Measurements from ENCODE around the gene NDRG2. TPM values are rescaled to one million over a fixed set of nuclear protein-coding genes. Genes with fewer than 3 reads are reported as not detected.

Gene NDRG2
- total and polyA plus RNA-seq, 9 of the 15 experiments (the other 6 are each of a cell fraction or from before 2014, with no cell fraction given) = 10.1 to 105 (median 41.0) TPM

- in situ Hi-C loops (cut with MboI) = loop anchor here (25.0 kb wide), 1 partner anchor 259 kb away; no protein-coding TSS in a partner anchor
- Histone ChIP-seq H3K9me1 (ENCODE audit: control insufficient read depth, insufficient read depth, low read length) (no peaks in the 10 kb centered on the region), H3K4me1 (replicated peaks in 1 of 2; ENCODE audit: control insufficient read depth in 2 of 2, insufficient read depth in 2 of 2, low read length in 2 of 2) (peaks cover 0 to 10% of the 10 kb centered on the region in 2 experiments; a peak in 3 of 5 replicates), H3K36me3 (ENCODE audit: control insufficient read depth, insufficient read depth, low read length) (no peaks in the 10 kb centered on the region), H3K9me3 (replicated peaks; ENCODE audit: control insufficient read depth, insufficient read depth, low read depth, low read length) (no peaks in the 10 kb centered on the region), H3K9ac (ENCODE audit: insufficient read depth in 1 of 2, low read depth in 2 of 2, low read length in 2 of 2) (no peak overlapping the region), H3K79me2 (ENCODE audit: control insufficient read depth, insufficient read depth, low read length) (no peaks in the 10 kb centered on the region), H2AFZ (ENCODE audit: low read depth, low read length) (peak overlapping the region; percentile 94), H3K27ac (ENCODE audit: extremely low read depth, low read depth, low read length) (no peak overlapping the region), H3K4me3 (peak overlapping the region; percentile 48; the same call in 1 of the 2 replicates), H4K20me1 (replicated peaks; ENCODE audit: control insufficient read depth, insufficient read depth, low read length) (no peaks in the 10 kb centered on the region), H3K4me2 (ENCODE audit: insufficient read depth, low read length) (peak overlapping the region; percentile 91), H3K27me3 (ENCODE audit: control insufficient read depth in 2 of 2, insufficient read depth in 2 of 2, low read length in 2 of 2) (no peaks in the 10 kb centered on the region; a peak in 2 of 5 replicates)
- TF ChIP-seq GABPB1 (CRISPR knock-in tag; IDR thresholded peaks at IDR 0.05) (peak; percentile 55; the same call in 1 of the 2 replicates), GABPA (tag; conservative IDR thresholded peaks at IDR 0.05; ENCODE audit: low read depth) (peak; percentile 43; the same call in 1 of the 2 replicates), ETV1 (tag; conservative IDR thresholded peaks at IDR 0.05; ENCODE audit: low read depth) (peak; percentile 85; the same call in 1 of the 2 replicates), HNRNPLL (IDR thresholded peaks at IDR 0.05; ENCODE audit: low read depth, low read length, poor library complexity, severe bottlenecking) (peak; percentile 3), GABPB2 (CRISPR knock-in tag; conservative IDR thresholded peaks at IDR 0.05) (no peak)
- ATAC-seq (no peak; the same call in 1 of the 3 replicates), FAIRE-seq (no peak), DNase-seq (ENCODE audit: extremely low read depth in 1 of 4, low spot score in 3 of 4) (no peak)
- ChIA-PET CTCF (ENCODE audit: low intra/inter-chr PET ratio) (interaction anchor here (0.7 to 1.3 kb wide), 2 partner anchors 25 to 114 kb away, joined by 4 to 22 read pairs; no protein-coding TSS in a partner anchor), POLR2A (interaction anchor here (0.5 to 1.4 kb wide), 6 partner anchors 23 to 290 kb away, joined by 3 to 6 read pairs (median 3); no protein-coding TSS in a partner anchor)
- BruUV-seq (replicated peaks) = no TSS peak
- WGBS (ENCODE audit: insufficient coverage, low coverage, missing lambda C conversion rate) = 11% methylated on average over 6 of the region's 8 CpGs
- intact Hi-C loops (cut with micrococcal nuclease) = loop anchor here (1.0 to 5.0 kb wide), 3 partner anchors 99 to 275 kb away; no protein-coding TSS in a partner anchor
Measured at GRCh38 chr14:20971705-20972021, 53.2 kb downstream of the NDRG2 start.

Data from K562 (cell line).